KBM-7 (cell line): ENCODE data around the gene EFTUD2.

Source experiments
- DNase-seq: peaks from one replicate; pipeline ENCODE4 v3.0.0-alpha.2; 2015
- in situ Hi-C: fragments of 300-500 bp; cut with MboI; formaldehyde crosslinking; loops from 2 replicates; pipeline ENCODE4 v1.14.3; 2020; ENCODE audit warnings: low sequenced_read_pairs, low pct_unique_long_range_greater_than_20kb, mixed read lengths

The EFTUD2 gene

GRCh38 chr17:44926821-44927525 lies 27.7 kb upstream of the EFTUD2 start:
- no peak for DNase-seq
- in situ Hi-C loops, result no loop called here

- DNase-seq, result no peak
- in situ Hi-C loops, result no loop called here
Observed at GRCh38 chr17:44925731-44926697, 26.8 kb upstream of the EFTUD2 start.

GRCh38 chr17:44924107-44924544 lies 24.9 kb upstream of the EFTUD2 start:
- no peak for DNase-seq
- in situ Hi-C loops, result loop anchor here (25.0 kb wide), 2 partner anchors 88 to 188 kb away; no protein-coding TSS in a partner anchor

- in situ Hi-C loops, result loop anchor here (25.0 kb wide), 2 partner anchors 89 to 189 kb away; no protein-coding TSS in a partner anchor
- DNase-seq, result no peak
Observed at GRCh38 chr17:44922746-44923470, 23.7 kb upstream of the EFTUD2 start.

GRCh38 chr17:44922136-44922535 lies 22.9 kb upstream of the EFTUD2 start:
- no peak for DNase-seq
- in situ Hi-C loops, result loop anchor here (25.0 kb wide), 2 partner anchors 90 to 190 kb away; no protein-coding TSS in a partner anchor

- DNase-seq, result no peak
- in situ Hi-C loops, result loop anchor here (25.0 kb wide), 2 partner anchors 91 to 191 kb away; no protein-coding TSS in a partner anchor
Observed at GRCh38 chr17:44921122-44921882, 22.1 kb upstream of the EFTUD2 start.

- DNase-seq, result no peak
- in situ Hi-C loops, result loop anchor here (25.0 kb wide), 2 partner anchors 92 to 192 kb away; no protein-coding TSS in a partner anchor
Observed at GRCh38 chr17:44920565-44920940, 21.3 kb upstream of the EFTUD2 start.

GRCh38 chr17:44919885-44920564 lies 20.8 kb upstream of the EFTUD2 start:
- peak; percentile 73 for DNase-seq
- in situ Hi-C loops, result loop anchor here (25.0 kb wide), 2 partner anchors 92 to 192 kb away; no protein-coding TSS in a partner anchor

- in situ Hi-C loops, result loop anchor here (25.0 kb wide), 2 partner anchors 93 to 193 kb away; no protein-coding TSS in a partner anchor
- no peak for DNase-seq
Observed at GRCh38 chr17:44919411-44919810, 20.2 kb upstream of the EFTUD2 start.

- DNase-seq, result no peak
- in situ Hi-C loops, result loop anchor here (25.0 kb wide), 2 partner anchors 94 to 194 kb away; no protein-coding TSS in a partner anchor
Observed at GRCh38 chr17:44918006-44918405, 18.8 kb upstream of the EFTUD2 start.

- in situ Hi-C loops, result loop anchor here (25.0 kb wide), 2 partner anchors 95 to 195 kb away; no protein-coding TSS in a partner anchor
Observed at GRCh38 chr17:44917456-44917855, 18.2 kb upstream of the EFTUD2 start.

GRCh38 chr17:44916781-44917241 lies 17.6 kb upstream of the EFTUD2 start:
- no peak for DNase-seq
- in situ Hi-C loops, result loop anchor here (25.0 kb wide), 2 partner anchors 95 to 195 kb away; no protein-coding TSS in a partner anchor

More at GRCh38 chr17:44917456-44917855, 18.2 kb upstream of the EFTUD2 start:
- no peak for DNase-seq

- no peak for DNase-seq
- in situ Hi-C loops, result loop anchor here (25.0 kb wide), 2 partner anchors 96 to 196 kb away; no protein-coding TSS in a partner anchor
Observed at GRCh38 chr17:44915862-44916780, 16.9 kb upstream of the EFTUD2 start.

GRCh38 chr17:44915321-44915726 lies 16.1 kb upstream of the EFTUD2 start, which contains the start of gene GFAP:
Gene GFAP (minus strand): TSS chr17:44915500. CDS start chr17:44915486, 14 bp downstream.
- in situ Hi-C loops, result loop anchor here (25.0 kb wide), 2 partner anchors 97 to 197 kb away; no protein-coding TSS in a partner anchor
- DNase-seq, result no peak

GRCh38 chr17:44914698-44915271 lies 15.5 kb upstream of the EFTUD2 start:
- in situ Hi-C loops, result loop anchor here (25.0 kb wide), 2 partner anchors 98 to 198 kb away; no protein-coding TSS in a partner anchor

GRCh38 chr17:44914148-44914547 lies 14.9 kb upstream of the EFTUD2 start:
- DNase-seq, result no peak
- in situ Hi-C loops, result loop anchor here (25.0 kb wide), 2 partner anchors 98 to 198 kb away; no protein-coding TSS in a partner anchor

More at GRCh38 chr17:44914698-44915271, 15.5 kb upstream of the EFTUD2 start:
- DNase-seq, result no peak
